HG02981 (cell line): ENCODE measurements around the gene FKRP.
A peak's percentile ranks its signal among the peaks of the same experiment; 100 is the strongest.
"Not testable (repeated sequence)": the region's sequence is repeated elsewhere in the genome, so short reads cannot be mapped to it uniquely, and the experiment has no call there.

ENCODE experiments used
- ATAC-seq: cut with Tn5 transposase; IDR thresholded peaks from one replicate; pipeline ENCODE4 v1.9.1; 2021; ENCODE audit warnings: mild to moderate bottlenecking, moderate library complexity; ENCODE audit not compliant: unreplicated experiment

FKRP gene

GRCh38 chr19:46745521-46746280 lies at the start of gene FKRP:
FKRP (plus strand) TSS chr19:46746057; CDS start chr19:46755451, 9,394 bp downstream.
- peak; percentile 42 for ATAC-seq

- no peak for ATAC-seq
Measured at GRCh38 chr19:46696866-46697203, 49.0 kb upstream of the FKRP start.

GRCh38 chr19:46697204-46697960 lies 48.5 kb upstream of the FKRP start:
- no peak for ATAC-seq

- ATAC-seq = no peak
Measured at GRCh38 chr19:46698395-46699321, 47.2 kb upstream of the FKRP start.

- ATAC-seq = no peak
Measured at GRCh38 chr19:46700704-46701103, 45.2 kb upstream of the FKRP start.

- no peak for ATAC-seq
Measured at GRCh38 chr19:46704379-46705076, 41.3 kb upstream of the FKRP start.

- no peak for ATAC-seq
Measured at GRCh38 chr19:46710687-46711086, 35.2 kb upstream of the FKRP start.

- not testable (repeated sequence) for ATAC-seq
Measured at GRCh38 chr19:46712768-46713338, 33.0 kb upstream of the FKRP start.

- no peak for ATAC-seq
Measured at GRCh38 chr19:46713781-46714443, 31.9 kb upstream of the FKRP start.

GRCh38 chr19:46714444-46715106 lies 31.3 kb upstream of the FKRP start:
- no peak for ATAC-seq

- no peak for ATAC-seq
Measured at GRCh38 chr19:46715620-46715974, 30.3 kb upstream of the FKRP start.

- no peak for ATAC-seq
Measured at GRCh38 chr19:46715975-46716671, 29.7 kb upstream of the FKRP start.

GRCh38 chr19:46716672-46717033 lies 29.2 kb upstream of the FKRP start:
- ATAC-seq = no peak

GRCh38 chr19:46717034-46717715 lies 28.7 kb upstream of the FKRP start, which contains the start of gene PRKD2:
PRKD2 (minus strand) TSS chr19:46717114; CDS start chr19:46716370, 744 bp downstream.
- ATAC-seq = peak; percentile 41

GRCh38 chr19:46717716-46718143 lies 28.1 kb upstream of the FKRP start:
- no peak for ATAC-seq

GRCh38 chr19:46718157-46718933 lies 27.5 kb upstream of the FKRP start:
- no peak for ATAC-seq

GRCh38 chr19:46718934-46719622 lies 26.8 kb upstream of the FKRP start:
- ATAC-seq = peak; percentile 29
